ENCODE results near the gene COX7B.

Gene COX7B

DNA sequence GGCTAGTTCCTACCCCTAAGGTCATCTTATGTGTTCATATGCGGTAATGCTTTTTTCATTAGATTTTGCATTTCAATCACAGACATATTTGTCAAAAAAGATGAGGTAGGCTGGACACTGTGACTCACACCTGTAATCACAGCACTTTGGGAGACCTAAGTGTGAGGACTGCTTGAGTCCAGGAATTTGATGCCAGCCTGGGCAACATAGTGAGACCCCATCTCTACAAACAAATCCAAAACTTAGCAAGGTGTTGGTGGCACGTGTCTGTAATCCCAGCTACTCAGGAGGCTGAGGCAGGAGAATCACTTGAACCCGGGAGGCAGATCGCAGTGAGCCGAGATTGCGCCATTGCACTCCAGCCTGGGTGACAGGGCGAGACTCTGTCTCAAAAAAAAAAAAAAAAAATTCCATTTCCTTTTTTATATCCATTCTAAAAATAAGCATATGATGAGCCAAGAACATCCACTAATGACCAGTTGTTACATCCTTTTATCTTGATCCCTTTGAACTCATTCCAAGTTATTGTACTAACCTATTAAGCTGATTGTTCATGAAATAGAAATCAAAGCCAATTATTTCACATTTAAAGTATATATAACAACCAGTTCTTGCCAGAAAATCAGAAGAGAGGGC lies 46.8 kb downstream of the COX7B start:
- DNase-seq (ENCODE audit: low spot score), result no peak

DNA sequence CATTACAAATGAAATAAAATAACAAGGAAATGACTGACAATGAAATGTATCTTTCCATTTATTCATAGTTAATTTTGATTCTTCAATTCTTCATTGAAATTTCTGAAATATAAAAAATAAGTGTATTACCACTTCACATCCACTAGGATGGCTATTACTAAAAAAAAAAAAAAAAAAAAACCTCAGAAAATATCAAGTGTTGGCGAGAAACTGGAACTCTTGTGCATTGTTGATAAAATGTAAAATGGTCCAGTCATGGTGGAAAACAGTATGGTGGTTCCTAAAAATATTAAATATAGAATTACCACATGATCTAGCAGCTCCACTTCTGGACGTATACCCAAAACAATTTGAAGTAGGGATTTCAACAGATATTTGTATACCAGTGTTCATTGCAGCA lies 47.3 kb downstream of the COX7B start:
- DNase-seq (ENCODE audit: low spot score), result no peak

DNA sequence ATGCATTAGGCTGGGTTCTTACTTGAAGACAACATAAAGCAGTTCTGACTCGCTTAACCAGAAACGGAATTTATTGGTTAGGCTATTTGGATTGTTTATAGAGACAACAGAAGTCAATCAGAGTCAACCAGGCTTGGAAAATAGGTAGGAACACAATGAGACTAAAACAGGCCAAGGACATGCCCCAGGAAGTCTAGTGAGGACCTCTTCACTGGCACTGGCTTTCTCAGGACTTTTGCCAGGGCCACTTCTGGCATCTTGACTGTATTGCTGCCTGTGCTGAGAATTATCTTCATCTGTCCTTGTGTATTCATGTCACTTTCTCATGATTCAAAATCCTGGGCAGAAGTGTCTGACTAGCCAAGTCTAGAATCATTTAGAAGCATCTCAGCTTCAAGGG lies 50.6 kb downstream of the COX7B start:
- DNase-seq (ENCODE audit: low spot score), result no peak

DNA sequence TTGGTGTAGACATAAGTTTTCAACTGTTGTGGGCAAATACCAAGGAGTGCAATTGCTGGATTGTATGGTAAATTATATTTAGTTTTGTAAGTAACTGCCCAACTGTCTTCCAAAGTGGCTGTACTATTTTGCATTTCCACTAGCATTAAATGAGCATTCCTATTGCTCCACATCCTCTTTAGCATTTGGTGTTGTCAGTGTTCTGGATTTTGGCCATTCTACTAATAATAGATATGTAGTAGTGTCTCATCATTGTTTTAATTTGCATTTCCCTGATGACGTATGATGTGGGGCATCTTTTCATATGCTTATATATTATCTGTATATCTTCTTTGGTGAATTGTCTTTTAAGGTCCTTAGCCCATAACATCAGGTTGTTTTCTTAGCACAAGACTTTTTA lies 52.9 kb downstream of the COX7B start:
- no peak for DNase-seq (ENCODE audit: low spot score)

DNA sequence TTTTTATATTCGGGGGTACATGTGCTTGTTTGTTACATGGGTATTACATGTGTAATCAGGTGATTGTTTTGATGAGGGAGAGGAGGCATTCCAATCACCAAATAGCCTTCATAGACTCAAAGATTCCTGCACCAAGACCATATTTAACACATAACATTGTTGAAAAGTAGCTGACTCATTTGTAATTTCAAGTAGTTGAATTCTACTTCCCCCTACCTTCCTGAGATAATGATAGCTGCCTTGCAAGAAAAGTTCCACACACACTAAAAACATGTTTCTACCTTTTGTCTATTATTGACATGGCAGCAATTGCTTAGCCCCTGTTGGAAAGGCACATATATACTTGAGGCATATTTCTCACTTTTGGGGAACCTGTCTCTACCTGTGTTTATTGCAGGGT lies 54.0 kb downstream of the COX7B start:
- DNase-seq (ENCODE audit: low spot score), result no peak

DNA sequence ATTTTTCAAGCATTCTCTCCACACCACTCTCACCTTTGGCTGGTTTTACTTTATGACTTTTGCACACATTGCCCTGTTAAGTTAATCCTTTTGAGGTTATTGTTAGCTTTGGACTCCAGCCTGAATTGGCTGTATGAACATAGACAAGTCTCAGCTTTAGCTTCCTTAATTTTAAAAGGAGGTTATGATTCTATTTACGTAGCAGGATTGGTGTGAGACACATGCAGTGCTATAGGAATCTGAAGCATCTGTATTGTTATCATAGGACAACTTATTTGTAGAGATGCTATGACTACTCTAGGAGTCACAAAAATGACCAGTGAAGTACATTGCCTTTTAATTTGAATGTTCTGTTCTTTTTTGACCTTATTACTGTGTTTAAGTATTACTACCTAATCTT lies 54.4 kb downstream of the COX7B start:
- DNase-seq (ENCODE audit: low spot score), result no peak

Data from NAMALWA (cell line).